ENCODE results near the gene CCR5AS. TPM values are rescaled to one million over a fixed set of nuclear protein-coding genes. Genes with fewer than 3 reads are reported as not detected.

Gene CCR5AS

GRCh38 chr3:46314517-46314916 lies 92.3 kb downstream of the CCR5AS start (continued):
- no peak for TF ChIP-seq KDM4A (IDR thresholded peaks at IDR 0.05; ENCODE audit: low read depth, low read length, severe bottlenecking)

Other genes starting within 250 kb of the CCR5AS start
- gene CCR1, start 198.8 kb downstream of the CCR5AS start, total RNA-seq (2021; fragmentation: NEBNext Ultra II Directional; extraction: Animal tissue kit (Norgen Biotek cat#: 25700)), result not detected in 2 replicates
- not detected in 2 replicates for gene CCR1, start 198.8 kb downstream of the CCR5AS start, polyA plus RNA-seq (2011; rRNA removed)
- not detected in 2 replicates for gene CCR3, start 164.6 kb downstream of the CCR5AS start, total RNA-seq (2021; fragmentation: NEBNext Ultra II Directional; extraction: Animal tissue kit (Norgen Biotek cat#: 25700))
- not detected in 2 replicates for gene CCR3, start 164.6 kb downstream of the CCR5AS start, polyA plus RNA-seq (2011; rRNA removed)
- gene CCR2, start 53.0 kb downstream of the CCR5AS start, total RNA-seq (2021; fragmentation: NEBNext Ultra II Directional; extraction: Animal tissue kit (Norgen Biotek cat#: 25700)), result not detected in 2 replicates
- not detected in 2 replicates for gene CCR2, start 53.0 kb downstream of the CCR5AS start, polyA plus RNA-seq (2011; rRNA removed)
- gene CCR5, start 36.1 kb downstream of the CCR5AS start, total RNA-seq (2021; fragmentation: NEBNext Ultra II Directional; extraction: Animal tissue kit (Norgen Biotek cat#: 25700)), result not detected in 2 replicates
- gene CCR5, start 36.1 kb downstream of the CCR5AS start, polyA plus RNA-seq (2011; rRNA removed), result not detected in 2 replicates
- not detected in 2 replicates for gene CCRL2, start 193 bp upstream of the CCR5AS start, total RNA-seq (2021; fragmentation: NEBNext Ultra II Directional; extraction: Animal tissue kit (Norgen Biotek cat#: 25700))
- gene CCRL2, start 193 bp upstream of the CCR5AS start, polyA plus RNA-seq (2011; rRNA removed), result not detected in 2 replicates
- 0.80 and 0.99 TPM in 2 replicates for gene LTF, start 57.8 kb upstream of the CCR5AS start, total RNA-seq (2021; fragmentation: NEBNext Ultra II Directional; extraction: Animal tissue kit (Norgen Biotek cat#: 25700))
- 0.23 and 0.36 TPM in 2 replicates for gene LTF, start 57.8 kb upstream of the CCR5AS start, polyA plus RNA-seq (2011; rRNA removed)
- 0.33 TPM in 1 of 2 replicates, not detected in the other for gene RTP3, start 90.9 kb upstream of the CCR5AS start, total RNA-seq (2021; fragmentation: NEBNext Ultra II Directional; extraction: Animal tissue kit (Norgen Biotek cat#: 25700))
- gene RTP3, start 90.9 kb upstream of the CCR5AS start, polyA plus RNA-seq (2011; rRNA removed), result 0.06 and 0.08 TPM in 2 replicates
- gene LRRC2, start 159.2 kb upstream of the CCR5AS start, total RNA-seq (2021; fragmentation: NEBNext Ultra II Directional; extraction: Animal tissue kit (Norgen Biotek cat#: 25700)), result 6.4 and 7.3 TPM in 2 replicates
- 1.2 and 1.4 TPM in 2 replicates for gene LRRC2, start 159.2 kb upstream of the CCR5AS start, polyA plus RNA-seq (2011; rRNA removed)
- gene FAM240A, start 205.5 kb upstream of the CCR5AS start, total RNA-seq (2021; fragmentation: NEBNext Ultra II Directional; extraction: Animal tissue kit (Norgen Biotek cat#: 25700)), result 0.17 TPM in 1 of 2 replicates, not detected in the other
- 0.06 and 0.08 TPM in 2 replicates for gene FAM240A, start 205.5 kb upstream of the CCR5AS start, polyA plus RNA-seq (2011; rRNA removed)